IMR-90 (cell line): ENCODE results near the gene SIAH3. TPM values are rescaled to one million over a fixed set of nuclear protein-coding genes. Genes with fewer than 3 reads are reported as not detected.

ENCODE experiments used
- ATAC-seq: fragments of 200-7000 bp; cut with Tn5 transposase; 2 replicates; pipeline ENCODE4 v1.9.1; 2020; ENCODE audit warnings: low read depth, mild to moderate bottlenecking, moderate library complexity
- BruUV-seq: library from RNA; stranded (reverse); fragments of 400-500 nt; replicated peaks from 2 replicates; lab custom pipeline; 2021; lab: Mats Ljungman, UMichigan
- CTCF ChIA-PET: fragments of 300-600 bp; formaldehyde crosslinking; extraction: SDS; loops from one replicate; lab custom pipeline; 2021; ENCODE audit warnings: antibody characterized with exemption; lab: Yijun Ruan, JAX
- POLR2A ChIA-PET: fragments of 300-600 bp; sonication (Branson Sonifier 250); formaldehyde crosslinking; loops from one replicate; lab custom pipeline; 2022; ENCODE audit warnings: antibody characterized with exemption; ENCODE audit not compliant: unreplicated experiment; lab: Charles Lee
- DNase-seq: peaks from one replicate; pipeline ENCODE4 v3.0.0; 2013
- H2AFZ ChIP-seq: replicated peaks from 2 replicates; pipeline ENCODE3; 2013; ENCODE audit warnings: low read length, mild to moderate bottlenecking; ENCODE audit not compliant: poor library complexity
- H2AK5ac ChIP-seq: 2 replicates; pipeline ENCODE4 v1.6.1; 2013; ENCODE audit warnings: low read depth, low read length, inconsistent platforms
- H2AK9ac ChIP-seq: replicated peaks from 2 replicates; pipeline ENCODE3; 2013; ENCODE audit warnings: mild to moderate bottlenecking, low read depth, low read length, moderate library complexity; ENCODE audit not compliant: poor library complexity
- H2BK120ac ChIP-seq: 2 replicates; pipeline ENCODE4 v1.6.1; 2013; ENCODE audit warnings: low read depth, low read length, inconsistent platforms
- H2BK15ac ChIP-seq: 3 replicates; pipeline ENCODE4 v1.6.1; 2013; ENCODE audit warnings: low read depth, low read length, inconsistent platforms
- H2BK20ac ChIP-seq: 2 replicates; pipeline ENCODE4 v1.6.1; 2013; ENCODE audit warnings: low read depth, mild to moderate bottlenecking, inconsistent platforms, low read length, moderate library complexity
- H2BK5ac ChIP-seq: 2 replicates; pipeline ENCODE4 v1.6.1; 2013; ENCODE audit warnings: mild to moderate bottlenecking, low read depth, low read length, inconsistent platforms; ENCODE audit not compliant: poor library complexity, severe bottlenecking
- H3K14ac ChIP-seq: replicated peaks from 2 replicates; pipeline ENCODE4 v1.6.1; 2013; ENCODE audit warnings: low read depth, low read length, inconsistent platforms
- H3K18ac ChIP-seq: 2 replicates; pipeline ENCODE4 v1.6.1; 2013; ENCODE audit warnings: low read depth, low read length, control low read depth
- H3K23ac ChIP-seq: 2 replicates; pipeline ENCODE4 v1.6.1; 2013; ENCODE audit warnings: low read depth, low read length, inconsistent platforms
- H3K27ac ChIP-seq: 2 replicates; pipeline ENCODE4 v1.5.1; 2013; ENCODE audit warnings: mild to moderate bottlenecking, control low read depth, low read length; ENCODE audit not compliant: insufficient read depth
- H3K27me3 ChIP-seq: 2 replicates; pipeline ENCODE4 v1.6.1; 2013; ENCODE audit warnings: low read length; ENCODE audit not compliant: control insufficient read depth, insufficient read depth
- H3K36me3 ChIP-seq: 2 replicates; pipeline ENCODE4 v1.6.1; 2013; ENCODE audit warnings: low read length, mixed read lengths; ENCODE audit not compliant: control insufficient read depth, insufficient read depth
- H3K4ac ChIP-seq: 2 replicates; pipeline ENCODE4 v1.6.1; 2013; ENCODE audit warnings: low read depth, low read length, inconsistent platforms
- H3K4me1 ChIP-seq: 2 replicates; pipeline ENCODE4 v1.6.1; 2013; ENCODE audit warnings: low read length, mixed read lengths; ENCODE audit not compliant: control insufficient read depth, insufficient read depth
- H3K4me2 ChIP-seq: 2 replicates; pipeline ENCODE4 v1.6.1; 2013; ENCODE audit warnings: low read depth, mild to moderate bottlenecking, control low read depth, low read length, moderate library complexity
- H3K4me3 ChIP-seq: 2 replicates; pipeline ENCODE4 v1.5.1; 2013; ENCODE audit warnings: low read depth, mild to moderate bottlenecking, control low read depth, low read length, moderate library complexity; ENCODE audit not compliant: insufficient read depth
- H3K56ac ChIP-seq: 2 replicates; pipeline ENCODE4 v1.6.1; 2013; ENCODE audit warnings: low read length, inconsistent platforms; ENCODE audit not compliant: insufficient read depth; ENCODE audit errors: extremely low read depth
- H3K79me1 ChIP-seq, 2 experiments: 2 replicates each; pipeline ENCODE4 v1.6.1; 2013; ENCODE audit warnings: low read length in 2 of 2, inconsistent platforms in 1 of 2, low read depth in 1 of 2
- H3K9ac ChIP-seq: 2 replicates; pipeline ENCODE4 v1.6.1; 2013; ENCODE audit warnings: low read depth, low read length, control low read depth
- H3K9me1 ChIP-seq: 2 replicates; pipeline ENCODE4 v1.6.1; 2013; ENCODE audit warnings: low read length, inconsistent platforms; ENCODE audit not compliant: insufficient read depth
- H3K9me3 ChIP-seq: 2 replicates; pipeline ENCODE4 v1.6.1; 2013; ENCODE audit warnings: low read length; ENCODE audit not compliant: control insufficient read depth, insufficient read depth
- H4K20me1 ChIP-seq: 2 replicates; pipeline ENCODE4 v1.6.1; 2013; ENCODE audit warnings: low read length, inconsistent platforms; ENCODE audit not compliant: insufficient read depth
- H4K5ac ChIP-seq: 2 replicates; pipeline ENCODE4 v1.6.1; 2013; ENCODE audit warnings: mild to moderate bottlenecking, low read depth, low read length, control low read depth
- H4K8ac ChIP-seq, 2 experiments: 2 replicates each; pipeline ENCODE4 v1.6.1; 2013; ENCODE audit warnings: low read depth in 2 of 2, low read length in 2 of 2, control low read depth in 1 of 2, inconsistent platforms in 1 of 2
- H4K91ac ChIP-seq: 2 replicates; pipeline ENCODE4 v1.6.1; 2013; ENCODE audit warnings: low read depth, low read length, inconsistent platforms; ENCODE audit not compliant: insufficient read depth
- BHLHE40 ChIP-seq: fragments of 150-350 bp; IDR thresholded peaks from 2 replicates; pipeline ENCODE4 v1.6.1; 2016; ENCODE audit warnings: mild to moderate bottlenecking, low read depth, low read length
- CEBPB ChIP-seq: IDR thresholded peaks from 2 replicates; pipeline ENCODE4 v1.6.1; 2012; ENCODE audit warnings: low read depth, low read length, improper control_type of control experiment
- CHD1 ChIP-seq: IDR thresholded peaks from 2 replicates; pipeline ENCODE4 v1.6.1; 2012; ENCODE audit warnings: low read depth, low read length, improper control_type of control experiment
- ELK1 ChIP-seq: fragments of 150-350 bp; IDR thresholded peaks from 2 replicates; pipeline ENCODE4 v1.6.1; 2016; ENCODE audit warnings: low read depth, mild to moderate bottlenecking, low read length, moderate library complexity, borderline replicate concordance
- FOS ChIP-seq: fragments of 150-350 bp; IDR thresholded peaks from 2 replicates; pipeline ENCODE4 v1.6.1; 2016; ENCODE audit warnings: low read depth, low read length
- MAFK ChIP-seq: IDR thresholded peaks from 2 replicates; pipeline ENCODE4 v1.6.1; 2012; ENCODE audit warnings: low read depth, low read length, improper control_type of control experiment
- MAZ ChIP-seq: IDR thresholded peaks from 2 replicates; pipeline ENCODE4 v1.6.1; 2012; ENCODE audit warnings: low read depth, mild to moderate bottlenecking, low read length, improper control_type of control experiment, moderate library complexity, borderline replicate concordance
- MXI1 ChIP-seq: IDR thresholded peaks from 2 replicates; pipeline ENCODE4 v1.6.1; 2012; ENCODE audit warnings: low read depth, mild to moderate bottlenecking, low read length, moderate library complexity, borderline replicate concordance
- NFE2L2 ChIP-seq: fragments of 150-350 bp; IDR thresholded peaks from 2 replicates; pipeline ENCODE4 v1.6.1; 2016; ENCODE audit warnings: low read depth, mild to moderate bottlenecking, low read length
- POLR2A ChIP-seq: IDR thresholded peaks from 2 replicates; pipeline ENCODE4 v1.6.1; 2012; ENCODE audit warnings: mild to moderate bottlenecking, low read depth, low read length
- RAD21 ChIP-seq: IDR thresholded peaks from 2 replicates; pipeline ENCODE4 v1.6.1; 2012; ENCODE audit warnings: low read length, improper control_type of control experiment
- RCOR1 ChIP-seq: IDR thresholded peaks from 2 replicates; pipeline ENCODE4 v1.6.1; 2012; ENCODE audit warnings: mild to moderate bottlenecking, low read length, improper control_type of control experiment; ENCODE audit not compliant: insufficient replicate concordance
- RFX5 ChIP-seq: IDR thresholded peaks from 2 replicates; pipeline ENCODE4 v1.8.0; 2012; ENCODE audit warnings: low read depth, mild to moderate bottlenecking, low read length, moderate library complexity
- SMC3 ChIP-seq: fragments of 150-350 bp; IDR thresholded peaks from 2 replicates; pipeline ENCODE4 v1.6.1; 2016; ENCODE audit warnings: low read depth, mild to moderate bottlenecking, antibody characterized with exemption, low read length, moderate library complexity
- USF2 ChIP-seq: fragments of 150-350 bp; IDR thresholded peaks from 2 replicates; pipeline ENCODE4 v1.6.1; 2017; ENCODE audit warnings: mild to moderate bottlenecking, antibody characterized with exemption, low read length, low read depth
- WGBS, 2 experiments: methylation state at CpG; one replicate each; pipeline versions ENCODE4 v1.1.5 to v1.1.7; 2013; ENCODE audit warnings: missing lambda C conversion rate in 2 of 2; ENCODE audit not compliant: insufficient read length in 1 of 2; ENCODE audit errors: extremely low coverage in 2 of 2; 5-methylcytosine and 5-hydroxymethylcytosine counted together
- dilution Hi-C: fragments of 300-500 bp; cut with HindIII; formaldehyde crosslinking; loops from one replicate; pipeline ENCODE4 v1.14.3; 2018; ENCODE audit warnings: low sequenced_read_pairs; ENCODE audit not compliant: unreplicated experiment
- in situ Hi-C: fragments of 300-500 bp; cut with MboI; formaldehyde crosslinking; loops from 3 replicates; pipeline ENCODE4 v1.14.3; 2019; ENCODE audit warnings: low sequenced_read_pairs, inconsistent platforms, mixed read lengths
- intact Hi-C: fragments of 100-400 bp; cut with micrococcal nuclease; formaldehyde crosslinking; loops from 2 replicates; pipeline ENCODE4 v1.10.0; 2022
- polyA plus RNA-seq, 3 experiments: library from polyadenylated mRNA; depleted of rRNA; stranded (reverse); fragments of >200 nt; gene quantifications; 2 replicates each; pipeline ENCODE4 v1.2.3, GENCODE V29; 2012; ENCODE audit warnings: low replicate concordance in 1 of 3
- total RNA-seq: library from RNA; depleted of rRNA; stranded (reverse); fragments of >200 nt; gene quantifications from 2 replicates; pipeline ENCODE4 v1.2.3, GENCODE V29; 2012
- TF ChIP-seq, protein P1 (sequence below): conservative IDR thresholded peaks from 2 replicates; pipeline ENCODE4 v1.5.1; 2012; ENCODE audit warnings: mild to moderate bottlenecking, low read depth, low read length, improper control_type of control experiment

The SIAH3 gene
- total and polyA plus RNA-seq, 2 of the 4 experiments (the other 2 are of a cell fraction): under 0.01 TPM; not detected in 1

DNA sequence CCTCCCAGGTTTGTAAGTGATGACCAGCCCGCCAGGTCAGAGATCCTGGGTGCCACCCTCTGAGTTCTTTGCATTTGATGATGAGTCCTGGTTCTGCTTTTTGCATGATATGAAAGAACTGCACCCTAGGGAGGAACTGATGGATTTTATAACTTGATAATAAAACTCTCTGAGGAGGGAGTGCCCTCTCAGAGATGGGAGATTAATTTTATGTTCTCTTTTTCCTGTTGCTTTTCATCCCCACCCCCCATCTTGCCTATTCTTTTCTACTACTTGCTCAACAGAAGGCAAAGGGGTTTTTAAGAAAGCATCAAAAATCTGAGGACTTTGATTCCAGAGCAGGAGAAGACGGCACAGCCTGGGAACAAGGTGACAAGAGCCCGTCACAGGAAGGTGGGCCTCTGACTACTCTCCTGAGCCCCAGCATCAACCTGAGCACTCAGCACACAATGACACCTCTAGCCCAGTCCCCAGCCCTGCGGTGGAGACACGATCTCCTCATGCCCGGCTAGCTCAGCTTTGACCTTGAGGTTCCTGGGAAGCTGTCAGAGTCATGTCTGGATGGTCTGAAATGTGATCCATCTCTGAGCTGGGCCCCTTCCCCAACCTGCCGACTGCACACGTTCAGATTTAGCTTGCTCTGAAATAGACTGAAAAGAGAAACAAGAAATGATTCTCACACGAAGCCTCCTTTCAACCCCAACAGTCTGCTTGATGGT lies 69.1 kb downstream of the SIAH3 start:
- Histone ChIP-seq H3K18ac (no peak overlapping the region), H3K4me3 (no peak overlapping the region), H4K8ac (no peak overlapping the region), H3K4ac (no peak overlapping the region), H4K20me1 (no peaks in the 10 kb centered on the region), H3K4me1 (no peaks in the 10 kb centered on the region), H3K79me1 (no peaks in the 10 kb centered on the region), H2AFZ (no peak overlapping the region), H2BK5ac (no peak overlapping the region), H4K91ac (no peak overlapping the region), H3K9ac (no peak overlapping the region), H2BK120ac (no peak overlapping the region), H2AK9ac (no peak overlapping the region), H3K4me2 (no peak overlapping the region), H3K23ac (no peak overlapping the region), H4K5ac (no peak overlapping the region), H2AK5ac (no peak overlapping the region), H3K36me3 (no peaks in the 10 kb centered on the region), H3K56ac (no peak overlapping the region), H3K27ac (no peak overlapping the region), H3K27me3 (peaks cover 22% of the 10 kb centered on the region), H3K9me1 (no peaks in the 10 kb centered on the region; the same call in 1 of the 2 replicates), H3K14ac (no peak overlapping the region), H2BK20ac (no peak overlapping the region), H3K9me3 (no peaks in the 10 kb centered on the region), H2BK15ac (no peak overlapping the region)
- CTCF ChIA-PET: no interaction called here
- ATAC-seq: no peak
- POLR2A ChIA-PET: no interaction called here
- in situ Hi-C loops (no loop called here), dilution Hi-C loops (no loop called here), intact Hi-C loops (no loop called here)
- no CpG with 5 or more reads among the region's 9 CpGs for WGBS, 2 experiments
- BruUV-seq: no TSS peak
- TF ChIP-seq FOS (no peak), RAD21 (no peak), POLR2A (no peak), RCOR1 (no peak), MXI1 (no peak), SMC3 (no peak), MAFK (no peak), CEBPB (no peak), USF2 (no peak), MAZ (no peak), ELK1 (no peak), RFX5 (no peak), BHLHE40 (no peak), CHD1 (no peak), NFE2L2 (no peak)
- TF ChIP-seq, protein P1, sequence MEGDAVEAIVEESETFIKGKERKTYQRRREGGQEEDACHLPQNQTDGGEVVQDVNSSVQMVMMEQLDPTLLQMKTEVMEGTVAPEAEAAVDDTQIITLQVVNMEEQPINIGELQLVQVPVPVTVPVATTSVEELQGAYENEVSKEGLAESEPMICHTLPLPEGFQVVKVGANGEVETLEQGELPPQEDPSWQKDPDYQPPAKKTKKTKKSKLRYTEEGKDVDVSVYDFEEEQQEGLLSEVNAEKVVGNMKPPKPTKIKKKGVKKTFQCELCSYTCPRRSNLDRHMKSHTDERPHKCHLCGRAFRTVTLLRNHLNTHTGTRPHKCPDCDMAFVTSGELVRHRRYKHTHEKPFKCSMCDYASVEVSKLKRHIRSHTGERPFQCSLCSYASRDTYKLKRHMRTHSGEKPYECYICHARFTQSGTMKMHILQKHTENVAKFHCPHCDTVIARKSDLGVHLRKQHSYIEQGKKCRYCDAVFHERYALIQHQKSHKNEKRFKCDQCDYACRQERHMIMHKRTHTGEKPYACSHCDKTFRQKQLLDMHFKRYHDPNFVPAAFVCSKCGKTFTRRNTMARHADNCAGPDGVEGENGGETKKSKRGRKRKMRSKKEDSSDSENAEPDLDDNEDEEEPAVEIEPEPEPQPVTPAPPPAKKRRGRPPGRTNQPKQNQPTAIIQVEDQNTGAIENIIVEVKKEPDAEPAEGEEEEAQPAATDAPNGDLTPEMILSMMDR: no peak
- no peak for DNase-seq
